IPS-NIHi7 (cell line): Measurements from ENCODE around the gene KRTAP4-2.
"Not testable (repeated sequence)": the region's sequence is repeated elsewhere in the genome, so short reads cannot be mapped to it uniquely, and the experiment has no call there.

ENCODE experiments used
- DNase-seq: peaks from one replicate; pipeline ENCODE4 v3.0.0; 2012; ENCODE audit warnings: mixed read lengths; ENCODE audit errors: extremely low spot score

Gene KRTAP4-2

DNA sequence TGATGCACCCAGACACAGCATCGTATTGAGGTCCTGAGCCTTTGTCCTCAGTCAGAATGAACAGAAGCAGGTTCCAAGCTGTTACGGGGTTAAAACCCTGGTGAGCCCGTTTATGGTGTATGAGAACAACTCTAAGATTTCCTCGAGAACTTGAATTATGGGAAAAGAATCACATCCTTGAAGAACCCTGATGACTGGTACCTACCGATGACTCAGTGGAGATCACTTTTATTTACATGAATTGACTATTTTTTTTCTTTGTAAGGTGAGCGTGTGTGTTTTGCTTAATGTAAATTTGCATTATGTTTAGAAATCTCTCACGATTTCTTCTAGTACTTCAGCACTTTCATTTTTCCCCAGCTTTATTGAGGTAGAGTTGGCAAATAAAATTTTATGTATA is 14.2 kb downstream of the KRTAP4-2 start:
- no peak for DNase-seq

DNA sequence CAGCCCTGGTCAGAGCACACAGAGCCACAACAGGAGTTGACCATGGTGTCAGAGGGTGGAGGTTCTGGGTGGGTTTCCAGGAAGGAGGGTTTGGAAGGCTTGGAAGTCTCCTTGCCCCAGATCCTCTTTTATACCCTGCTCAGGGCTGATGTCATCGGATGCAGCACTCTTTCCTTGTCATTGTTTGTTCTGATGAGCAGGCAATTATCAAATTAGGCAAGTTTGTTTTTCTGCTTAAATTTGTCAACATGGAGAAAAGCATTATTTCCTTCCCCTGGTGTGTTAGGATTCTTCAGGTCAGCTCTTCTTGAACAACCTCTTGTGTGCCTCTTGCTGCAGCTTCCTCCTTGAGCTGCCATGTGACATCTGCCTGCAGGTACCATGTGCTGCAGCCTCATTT is 17.4 kb downstream of the KRTAP4-2 start, which contains the start of gene KRTAP4-4:
KRTAP4-4 (minus strand) TSS at position 101 of the 400 bp plus-strand sequence; CDS start at position 44, 57 bp downstream.
- no peak for DNase-seq

DNA sequence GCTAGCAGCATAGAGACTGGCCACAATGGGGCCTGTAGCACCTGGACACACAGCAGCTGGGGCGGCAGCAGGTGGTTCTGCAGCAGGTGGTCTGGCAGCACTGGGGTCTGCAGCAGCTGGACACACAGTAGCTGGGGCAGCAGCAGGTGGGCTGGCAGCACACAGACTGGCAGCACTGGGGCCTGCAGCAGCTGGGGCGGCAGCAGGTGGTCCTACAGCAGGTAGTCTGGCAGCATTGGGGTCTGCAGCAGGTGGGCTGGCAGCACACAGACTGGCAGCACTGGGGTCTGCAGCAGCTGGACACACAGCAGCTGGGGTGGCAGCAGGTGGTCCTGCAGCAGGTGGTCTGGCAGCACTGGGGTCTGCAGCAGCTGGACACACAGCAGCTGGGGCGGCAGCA is 17.8 kb downstream of the KRTAP4-2 start:
- not testable (repeated sequence) for DNase-seq

DNA sequence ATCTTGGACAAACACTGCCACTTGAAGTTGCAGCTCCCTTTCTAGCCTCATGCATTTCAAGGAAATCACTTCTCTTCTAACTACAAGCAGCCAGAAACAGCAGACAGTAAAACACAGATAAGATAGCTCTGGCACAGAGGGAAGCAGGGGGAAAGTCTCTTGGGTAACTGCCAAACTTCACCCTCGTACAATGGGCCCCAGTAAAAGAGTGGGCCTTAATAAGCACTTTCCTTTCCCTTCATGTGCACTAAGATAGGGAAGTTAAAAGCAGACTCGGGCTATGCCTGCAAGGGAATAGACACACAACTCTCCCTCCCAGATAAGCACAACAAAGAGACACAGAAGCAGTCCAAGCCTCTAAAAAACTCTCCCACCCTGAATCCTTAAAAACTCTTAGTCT is 24.2 kb downstream of the KRTAP4-2 start:
- no peak for DNase-seq

DNA sequence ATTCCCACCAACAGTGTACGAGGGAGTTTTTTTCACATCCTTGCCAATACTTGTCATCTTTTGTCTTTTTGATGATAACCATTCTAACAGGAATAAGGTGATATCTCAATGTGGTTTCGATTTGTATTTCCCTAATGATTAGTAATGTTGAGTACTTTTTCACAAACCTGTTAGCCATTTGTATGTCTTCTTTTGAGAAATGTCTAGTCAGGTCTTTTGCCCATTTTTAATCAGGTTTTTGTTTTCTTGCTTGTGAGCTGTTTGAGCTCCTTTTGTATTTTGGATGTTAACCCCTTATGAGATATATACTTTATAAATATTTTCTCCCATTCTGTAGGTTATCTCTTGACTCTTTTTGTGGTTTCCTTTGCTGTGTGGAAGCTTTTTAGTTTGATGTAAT is 26.5 kb downstream of the KRTAP4-2 start:
- no peak for DNase-seq

DNA sequence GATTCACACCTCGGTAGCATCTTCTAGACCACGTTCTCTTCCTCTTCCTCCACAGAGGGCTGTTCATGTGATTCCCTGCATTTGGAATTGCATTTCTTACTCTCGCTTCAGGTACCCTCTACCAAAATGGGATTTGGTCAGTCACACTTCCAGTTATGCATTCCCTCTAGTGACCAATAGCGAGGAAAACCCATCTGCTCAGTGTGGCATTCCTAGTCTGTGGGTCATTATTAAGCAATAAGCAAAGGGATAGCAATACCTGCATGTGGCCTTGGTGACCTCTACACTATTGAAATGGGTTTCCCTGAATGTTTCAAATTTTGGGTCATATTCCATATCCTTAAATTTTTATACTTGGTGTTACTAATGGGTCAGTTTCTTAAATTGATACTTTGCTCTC is 28.0 kb downstream of the KRTAP4-2 start:
- DNase-seq: no peak

DNA sequence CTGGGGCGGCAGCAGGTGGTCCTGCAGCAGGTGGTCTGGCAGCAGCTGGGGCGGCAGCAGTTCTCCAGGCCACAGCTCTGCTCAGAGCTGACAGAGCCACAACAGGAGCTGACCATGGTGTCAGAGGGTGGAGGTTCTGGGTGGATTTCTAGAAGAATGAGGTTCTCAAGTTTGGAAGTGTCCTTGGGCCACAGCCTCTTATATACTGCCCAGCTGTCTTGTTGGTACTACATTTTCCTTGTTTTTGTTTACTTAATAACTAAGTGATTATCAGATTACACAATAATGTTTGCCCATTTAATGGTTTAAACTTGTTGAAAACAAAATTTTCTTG is 28.4 kb downstream of the KRTAP4-2 start, which contains the start of gene KRTAP4-5:
KRTAP4-5 (minus strand) TSS at position 174 of the 334 bp plus-strand sequence; CDS start at position 116, 58 bp downstream.
- DNase-seq: no peak

DNA sequence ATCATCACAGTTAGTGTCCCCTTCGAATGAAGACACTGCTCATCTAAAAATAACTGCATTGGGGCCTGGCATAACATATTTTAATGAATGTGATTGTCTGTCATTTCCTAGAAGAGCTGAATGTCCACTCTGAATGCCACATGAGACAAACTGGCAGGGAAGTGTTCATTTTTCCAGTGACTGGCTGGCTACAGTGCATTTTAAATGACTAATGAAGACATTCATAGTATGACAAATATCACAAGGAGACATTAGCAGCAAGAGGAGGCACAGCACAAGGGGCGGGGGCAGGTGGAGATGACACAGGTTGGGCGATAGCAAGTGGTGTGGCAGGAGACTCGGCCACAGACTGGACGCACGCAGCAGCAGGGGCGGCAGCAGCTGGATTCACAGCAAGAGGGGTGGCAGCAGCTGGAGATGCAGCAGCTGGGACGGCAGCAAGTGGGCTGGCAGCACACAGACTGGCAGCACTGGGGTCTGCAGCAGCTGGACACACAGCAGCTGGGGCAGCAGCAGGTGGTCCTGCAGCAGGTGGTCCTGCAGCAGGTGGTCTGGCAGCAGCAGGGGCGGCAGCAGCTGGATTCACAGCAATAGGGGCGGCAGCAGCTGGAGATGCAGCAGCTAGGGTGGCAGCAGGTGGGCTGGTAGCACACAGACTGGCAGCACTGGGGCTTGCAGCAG is 28.9 kb downstream of the KRTAP4-2 start:
- DNase-seq: not testable (repeated sequence)

DNA sequence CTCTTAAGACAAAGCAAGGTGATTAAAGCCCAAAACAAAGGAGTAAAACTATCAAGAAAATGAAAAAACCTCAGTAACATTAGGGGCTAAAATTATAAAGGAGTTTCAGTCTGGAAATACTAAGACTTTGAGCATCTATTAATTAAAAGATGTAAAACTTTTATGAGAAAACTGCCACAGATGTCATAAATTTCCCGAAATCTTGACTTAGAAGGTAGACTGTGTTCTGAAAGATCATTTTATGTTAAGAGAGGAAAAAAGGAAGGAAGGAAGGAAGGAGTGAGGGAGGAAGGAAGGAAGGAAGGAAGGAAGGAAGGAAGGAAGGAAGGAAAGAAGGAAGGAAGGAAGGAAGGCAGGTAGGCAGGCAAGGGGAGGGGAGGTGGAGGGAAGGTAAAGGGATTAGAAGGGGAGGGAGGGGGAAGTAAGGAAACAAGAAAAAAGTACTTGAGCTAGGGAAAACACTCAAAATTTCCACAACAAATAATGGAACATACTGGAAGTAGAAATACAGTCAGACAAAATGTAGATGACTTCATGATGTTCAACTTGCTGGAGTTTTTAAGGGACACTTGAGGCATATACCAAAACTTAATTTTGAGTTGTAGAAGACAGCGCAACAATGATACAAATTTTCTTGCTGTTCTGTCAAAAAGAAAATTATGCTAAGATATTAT is 30.4 kb downstream of the KRTAP4-2 start:
- DNase-seq: no peak

DNA sequence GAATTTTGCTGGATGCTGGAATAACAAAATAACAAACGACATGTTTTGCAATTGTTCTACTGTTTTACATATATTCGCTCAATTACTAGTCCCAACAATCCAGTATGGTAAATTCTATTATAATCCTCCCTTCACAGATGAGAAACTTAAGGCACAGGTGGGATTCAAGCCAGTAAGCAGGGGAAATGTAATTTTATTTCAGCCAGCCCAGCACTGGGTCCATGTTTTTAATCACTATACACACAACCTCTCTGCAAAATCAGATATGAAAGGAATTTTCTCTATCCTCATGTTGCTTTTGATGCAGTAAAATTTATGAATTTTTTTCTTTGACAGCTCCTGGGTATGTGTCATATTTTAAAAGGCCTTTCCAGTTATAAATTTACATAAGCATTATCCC is 32.8 kb downstream of the KRTAP4-2 start:
- no peak for DNase-seq

DNA sequence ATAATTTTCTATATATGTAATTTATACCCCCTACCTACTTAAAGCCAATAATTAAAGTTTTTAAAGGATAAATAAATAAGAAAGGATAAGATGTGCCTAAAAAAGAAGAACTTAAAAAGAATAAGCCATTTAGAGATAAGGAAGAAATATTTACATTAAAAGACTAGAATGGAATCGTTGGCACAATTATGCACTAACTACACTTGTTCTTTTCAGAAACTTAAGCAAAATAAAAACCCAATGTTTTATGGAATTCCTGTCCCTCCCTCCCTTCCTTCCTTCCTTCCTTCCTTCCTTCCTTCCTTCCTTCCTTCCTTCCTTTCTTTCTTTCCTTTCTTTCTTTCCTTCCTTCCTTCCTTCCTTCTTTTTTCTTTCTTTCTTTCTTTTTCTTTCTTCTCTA is 33.2 kb downstream of the KRTAP4-2 start:
- no peak for DNase-seq

DNA sequence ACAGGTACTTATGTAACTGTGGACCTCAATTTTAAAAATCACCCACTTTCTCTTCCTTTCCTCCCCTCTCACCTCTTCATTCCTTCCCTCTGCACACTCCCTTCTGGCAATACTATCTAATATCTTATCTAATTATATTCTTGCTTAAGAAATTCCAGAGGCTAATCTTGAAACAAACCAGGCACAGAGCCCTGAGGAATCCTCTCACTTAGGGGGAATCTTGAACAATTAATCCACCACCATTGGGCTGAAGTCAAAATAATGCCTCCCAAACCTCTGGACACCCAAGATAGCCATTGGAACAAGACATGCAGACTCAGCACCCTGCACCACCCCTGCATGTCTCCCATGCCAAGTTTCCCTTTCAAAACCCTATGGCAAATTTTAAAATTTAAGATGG is 36.7 kb downstream of the KRTAP4-2 start:
- no peak for DNase-seq

DNA sequence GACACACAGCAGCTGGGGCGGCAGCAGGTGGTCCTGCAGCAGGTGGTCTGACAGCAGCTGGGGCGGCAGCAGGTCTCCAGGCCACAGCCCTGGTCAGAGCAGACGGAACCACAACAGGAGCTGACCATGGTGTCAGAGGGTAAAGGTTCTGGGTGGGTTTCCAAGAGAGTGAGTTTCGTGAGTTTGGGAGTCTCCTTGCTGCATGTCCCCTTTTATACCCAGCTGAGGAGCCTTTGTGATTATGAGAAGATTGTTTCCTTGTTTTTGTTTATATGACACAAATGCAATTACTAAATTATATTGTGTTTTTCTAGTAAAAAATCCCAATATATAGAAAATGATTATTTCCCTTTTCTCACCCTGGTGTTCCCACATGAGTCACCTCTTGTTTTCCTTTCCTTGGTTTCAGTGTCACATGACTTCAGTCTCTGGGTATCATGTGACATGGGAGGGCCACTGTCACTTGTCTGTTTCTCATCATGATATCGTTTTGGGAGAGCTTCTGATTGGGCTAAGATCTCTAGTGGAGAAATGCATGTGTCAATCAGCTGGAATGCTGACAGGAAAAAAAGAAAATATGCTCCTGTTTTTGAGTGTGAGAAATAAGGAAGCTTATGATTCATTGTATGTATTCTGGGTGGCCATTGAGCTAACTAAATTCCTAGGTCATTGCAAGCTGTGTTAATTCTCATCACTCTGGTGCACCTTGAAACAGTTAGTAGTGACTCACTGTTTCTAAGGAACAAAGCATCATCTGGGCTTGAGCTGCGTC is 37.5 kb downstream of the KRTAP4-2 start, which contains the start of gene KRTAP4-6:
KRTAP4-6 (minus strand) TSS at position 185 of the 772 bp plus-strand sequence; CDS start at position 128, 57 bp downstream.
- no peak for DNase-seq

DNA sequence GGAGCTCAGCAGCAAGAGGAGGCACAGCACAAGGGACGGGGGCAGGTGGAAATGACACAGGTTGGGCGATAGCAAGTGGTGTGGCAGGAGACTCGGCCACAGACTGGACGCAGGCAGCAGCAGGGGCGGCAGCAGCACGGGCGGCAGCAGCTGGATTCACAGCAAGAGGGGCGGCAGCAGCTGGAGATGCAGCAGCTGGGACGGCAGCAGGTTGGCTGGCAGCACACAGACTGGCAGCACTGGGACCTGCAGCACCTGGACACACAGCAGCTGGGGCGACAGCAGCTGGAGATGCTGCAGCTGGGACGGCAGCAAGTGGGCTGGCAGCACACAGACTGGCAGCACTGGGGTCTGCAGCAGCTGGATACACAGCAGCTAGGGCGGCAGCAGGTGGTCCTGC is 38.2 kb downstream of the KRTAP4-2 start:
- not testable (repeated sequence) for DNase-seq

DNA sequence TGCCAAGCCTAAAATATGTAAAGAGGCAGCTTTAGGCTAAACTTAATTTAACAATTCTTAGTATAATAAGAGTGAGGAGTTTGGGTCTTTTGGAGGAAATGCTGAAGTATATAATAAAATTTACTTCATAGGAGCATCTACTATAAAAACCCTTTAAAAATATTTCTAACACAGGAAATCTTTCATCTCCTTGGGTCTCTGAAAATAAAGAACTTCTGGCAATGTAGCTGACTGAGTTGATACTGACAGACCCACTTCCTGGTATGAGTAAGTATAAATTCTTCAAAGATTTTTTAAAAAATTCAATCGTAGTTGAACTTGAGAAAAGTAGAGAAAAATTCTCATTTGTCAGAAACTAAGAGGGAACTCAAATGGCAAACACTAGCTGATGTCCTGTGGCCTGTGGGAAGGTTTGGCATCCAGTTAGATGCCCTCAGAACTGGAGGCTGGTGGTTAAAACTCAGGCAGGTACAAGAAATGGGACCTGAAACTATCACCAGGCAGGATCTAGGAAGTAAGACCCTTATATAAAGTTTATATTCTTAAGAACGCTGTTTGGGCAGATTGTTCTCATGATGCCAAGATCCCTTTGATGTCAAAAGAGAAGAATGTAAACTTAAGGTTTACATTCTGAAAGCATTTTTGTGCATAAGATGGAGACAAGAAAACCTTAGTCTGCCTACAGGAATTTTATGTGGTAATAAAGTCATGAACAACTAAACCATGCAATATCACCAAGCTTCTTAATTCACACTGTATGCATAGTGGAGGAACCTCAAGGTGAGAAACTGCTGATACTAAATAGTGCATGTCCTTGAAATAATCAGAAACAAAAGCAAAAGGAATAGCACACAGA is 43.9 kb downstream of the KRTAP4-2 start:
- no peak for DNase-seq

DNA sequence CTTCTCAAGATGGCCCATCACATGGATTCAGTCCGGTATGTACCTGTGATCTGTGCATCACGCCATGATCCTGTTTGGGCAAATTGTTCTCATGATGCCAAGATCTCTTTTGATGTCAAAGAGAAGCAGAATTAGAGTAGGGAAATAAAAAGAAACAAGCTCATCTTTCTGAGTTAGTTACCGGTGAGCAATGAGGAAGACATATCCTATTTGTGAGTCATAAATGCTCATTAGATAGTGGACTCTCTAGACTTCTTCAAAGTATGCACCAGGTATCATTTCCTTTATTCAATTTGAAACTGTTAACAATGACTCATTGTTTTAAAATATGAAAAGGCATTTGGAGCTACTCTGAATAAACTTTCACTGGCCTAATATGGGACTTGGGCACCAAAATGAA is 46.0 kb downstream of the KRTAP4-2 start:
- no peak for DNase-seq
